Ecto neural progenitor cell (in vitro differentiated cells): ENCODE results near the gene NAA38.

Source experiments
- DNase-seq: peaks from one replicate; pipeline ENCODE4 v3.0.0-alpha.2; 2018; ENCODE audit warnings: low spot score

The NAA38 gene

DNA sequence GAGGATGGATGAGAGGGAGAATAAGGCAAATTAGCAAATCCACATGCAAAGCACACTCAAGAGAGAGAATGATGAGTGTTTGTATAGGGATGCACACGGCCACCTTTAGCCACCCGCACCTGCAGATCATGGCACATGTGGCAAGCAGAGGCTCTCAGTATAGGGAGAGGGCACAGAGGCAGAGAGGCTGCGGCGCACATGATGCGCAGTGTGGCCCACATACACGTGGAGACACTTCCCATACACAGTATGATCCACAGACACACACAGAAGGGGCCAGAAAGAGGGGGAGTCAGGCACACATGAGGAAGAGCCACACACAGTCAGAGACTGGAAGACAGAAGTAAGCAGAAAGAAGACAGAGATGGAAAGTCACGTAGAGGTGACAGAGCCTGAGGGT, 24.7 kb upstream of the NAA38 start:
- DNase-seq: peak; percentile 41

DNA sequence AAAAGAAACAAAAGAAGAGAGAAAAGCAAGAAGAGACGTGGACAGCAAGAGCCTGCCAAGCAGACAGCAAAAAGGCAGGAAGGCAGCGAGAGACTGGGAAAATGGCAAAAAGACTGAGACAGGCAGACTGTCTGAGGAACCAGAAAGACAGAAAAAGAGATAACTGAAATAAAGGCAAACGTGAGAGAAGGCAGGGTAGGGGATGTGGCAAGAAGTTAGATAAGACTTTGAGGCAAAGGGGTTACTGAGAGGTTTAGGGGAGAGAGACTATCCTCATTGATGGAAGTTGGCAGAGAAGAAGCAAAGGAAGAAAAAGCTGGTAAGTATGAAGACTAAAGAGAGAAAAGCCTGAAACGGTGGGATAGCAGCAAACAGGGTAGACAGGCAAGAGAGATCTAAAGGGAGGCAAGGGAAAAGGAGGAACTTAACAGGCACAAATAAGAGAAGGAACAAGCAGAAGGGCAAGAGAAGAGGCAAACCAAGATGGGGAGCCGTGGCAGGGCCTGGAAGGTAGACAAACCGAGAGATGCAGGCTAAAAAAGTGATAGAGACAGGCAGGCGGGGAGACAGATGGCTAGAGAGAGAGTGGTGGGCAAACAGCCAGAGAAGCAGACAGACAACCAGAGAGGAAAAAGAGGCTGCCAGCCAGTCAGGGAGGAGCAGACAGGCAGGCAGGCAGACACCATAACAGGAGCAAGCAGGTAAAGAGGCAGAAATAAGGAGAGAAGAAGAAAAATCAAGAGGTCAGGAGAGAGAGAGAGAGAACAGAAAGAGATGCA, 24.1 kb upstream of the NAA38 start:
- peak; percentile 42 for DNase-seq

DNA sequence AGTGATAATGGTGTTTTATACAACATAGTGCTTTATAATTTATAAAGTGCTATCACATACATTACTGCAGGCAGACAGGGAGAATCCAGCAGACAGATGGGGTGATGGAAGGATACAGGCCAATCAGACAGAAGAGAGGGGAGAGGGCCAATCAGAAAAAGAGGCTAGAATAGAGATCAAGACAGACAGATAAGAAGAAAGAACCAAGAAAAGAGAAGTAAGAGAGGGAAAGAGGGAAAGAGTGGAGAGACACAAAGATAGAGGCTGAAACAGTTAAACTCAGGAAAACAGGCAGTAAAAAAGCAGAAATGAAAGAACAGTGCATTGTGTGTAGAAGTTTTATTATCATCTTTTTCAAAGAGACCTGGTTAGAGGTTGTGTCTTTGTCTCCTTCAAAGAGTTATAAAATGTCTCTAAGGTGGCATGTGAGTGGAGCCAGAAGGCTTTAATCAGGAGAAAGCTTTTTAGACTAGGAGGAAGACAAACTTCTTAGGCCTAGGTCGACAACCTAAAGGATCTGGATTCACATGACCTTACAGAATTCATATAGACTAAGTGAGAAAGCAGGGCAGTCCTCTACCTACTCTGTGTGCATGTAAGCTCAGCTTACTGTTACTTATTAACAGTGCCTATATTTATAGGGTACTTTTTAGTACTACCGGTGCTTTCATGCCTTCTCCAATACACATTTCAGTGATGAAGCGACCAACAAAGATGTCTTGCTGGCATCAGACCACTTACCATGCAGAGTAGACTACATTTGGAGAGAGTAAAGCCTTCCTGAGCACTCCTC, 22.9 kb upstream of the NAA38 start:
- peak; percentile 7 for DNase-seq

DNA sequence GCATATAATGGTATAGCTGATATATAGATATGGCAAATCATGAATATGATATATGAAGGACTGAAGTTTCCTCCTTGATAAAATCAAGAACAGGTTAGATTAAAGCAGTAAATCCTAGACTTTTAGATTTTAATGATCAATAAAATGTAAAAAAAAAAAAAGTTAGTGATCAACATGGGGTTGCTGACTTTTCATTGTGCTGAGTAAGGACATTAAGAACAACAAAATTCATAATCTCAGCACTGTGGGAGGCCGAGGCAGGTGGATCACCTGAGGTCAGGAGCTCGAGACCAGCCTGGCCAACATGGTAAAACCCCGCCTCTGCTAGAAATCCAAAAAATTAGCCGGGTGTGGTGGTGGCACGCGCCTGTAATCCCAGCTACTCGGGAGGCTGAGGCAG, 20.9 kb upstream of the NAA38 start:
- peak; percentile 17 for DNase-seq

DNA sequence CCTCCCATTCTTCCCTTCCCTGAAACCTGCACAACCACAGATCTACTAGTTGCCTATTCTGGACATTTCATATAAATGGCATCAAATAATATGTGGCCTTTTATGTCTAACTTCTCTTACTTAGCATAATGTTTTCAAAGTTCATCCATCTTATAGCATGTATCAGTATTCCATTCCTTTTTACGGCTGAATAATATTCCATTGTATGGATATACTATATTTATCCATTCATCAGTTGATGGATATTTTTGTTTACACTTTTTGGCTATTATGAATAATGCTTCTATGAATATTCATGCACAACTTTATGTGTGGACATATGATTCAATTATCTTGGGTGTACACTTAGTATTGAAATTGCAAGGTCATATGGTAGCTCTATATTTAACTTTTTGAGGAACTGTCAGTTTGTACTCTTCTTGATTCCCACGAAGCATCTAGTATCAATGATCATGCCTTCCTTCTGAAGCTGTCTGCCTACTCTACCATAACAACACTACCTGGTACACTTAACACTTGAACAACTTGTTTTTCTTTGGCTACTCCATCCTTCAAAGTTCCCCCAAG, 18.5 kb upstream of the NAA38 start:
- no peak for DNase-seq

DNA sequence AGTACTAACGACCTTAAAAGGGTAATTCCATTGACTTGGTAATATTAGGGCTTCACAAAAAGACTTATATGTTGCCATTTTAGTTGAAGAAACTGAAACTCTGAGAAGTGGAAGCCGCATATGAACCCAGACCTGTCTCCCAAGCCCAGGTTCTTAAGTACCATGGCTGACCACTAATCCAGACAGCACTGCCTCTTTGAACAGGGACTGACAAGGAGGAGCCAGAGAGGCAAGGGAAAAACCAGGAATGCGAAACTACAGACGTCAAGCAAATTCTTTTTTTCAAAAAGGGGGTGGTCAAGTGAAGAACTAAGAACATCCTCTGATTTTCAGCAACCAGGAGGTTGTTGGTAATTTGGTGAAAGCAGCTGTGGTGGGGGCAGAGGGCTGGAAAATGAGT, 15.7 kb upstream of the NAA38 start:
- peak; percentile 44 for DNase-seq

DNA sequence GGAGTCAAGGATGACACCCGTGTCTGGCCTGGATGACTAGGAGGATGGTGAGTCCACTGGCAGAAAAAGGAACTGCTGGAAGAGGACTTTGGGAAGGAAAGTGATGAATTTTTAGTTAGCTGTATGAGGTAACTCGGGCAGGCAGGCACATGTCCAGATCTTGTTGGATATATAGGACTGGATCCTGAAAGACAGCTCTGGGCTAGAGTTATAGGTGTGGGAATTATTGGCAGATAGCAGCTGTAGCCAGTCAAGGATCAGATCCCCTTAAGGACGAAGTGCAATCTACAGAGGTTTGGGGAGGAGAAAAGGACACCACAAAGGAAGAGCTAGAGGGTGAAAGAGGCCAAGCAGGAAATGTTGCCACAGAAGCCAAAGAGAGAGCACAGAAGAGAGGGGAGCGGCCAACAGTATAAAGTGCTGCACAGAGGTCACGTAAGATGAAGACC, 10.5 kb upstream of the NAA38 start:
- DNase-seq: peak; percentile 24

DNA sequence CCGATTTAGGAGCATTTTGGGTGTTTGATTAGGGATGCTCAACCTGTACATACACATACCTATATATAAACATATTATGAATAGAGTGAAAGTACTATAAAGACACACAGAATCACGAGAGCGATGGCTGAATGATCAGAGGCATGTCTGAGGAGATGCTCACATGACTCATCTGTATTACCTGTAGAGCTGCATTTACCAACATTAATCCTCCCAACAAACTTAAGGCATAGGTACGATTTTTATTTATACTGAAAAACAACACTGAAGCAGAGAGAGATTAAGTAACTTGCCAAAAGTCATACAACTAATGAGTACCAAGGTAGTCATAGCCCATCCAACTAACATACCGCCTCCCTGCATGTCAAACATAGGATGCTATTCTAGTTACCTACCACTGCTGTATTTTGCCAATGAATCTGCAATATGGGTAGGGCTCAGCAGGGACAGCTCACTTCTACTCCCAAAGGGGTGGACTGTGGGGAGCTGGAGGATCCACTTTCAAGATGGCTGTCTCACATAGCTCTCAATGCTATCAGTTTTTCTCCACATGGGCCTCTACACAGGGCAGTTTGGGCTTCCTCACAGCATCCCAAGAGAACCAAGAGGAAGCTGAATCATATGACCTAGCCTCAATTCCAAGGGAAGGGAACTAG, 7.8 kb upstream of the NAA38 start:
- peak; percentile 14 for DNase-seq

DNA sequence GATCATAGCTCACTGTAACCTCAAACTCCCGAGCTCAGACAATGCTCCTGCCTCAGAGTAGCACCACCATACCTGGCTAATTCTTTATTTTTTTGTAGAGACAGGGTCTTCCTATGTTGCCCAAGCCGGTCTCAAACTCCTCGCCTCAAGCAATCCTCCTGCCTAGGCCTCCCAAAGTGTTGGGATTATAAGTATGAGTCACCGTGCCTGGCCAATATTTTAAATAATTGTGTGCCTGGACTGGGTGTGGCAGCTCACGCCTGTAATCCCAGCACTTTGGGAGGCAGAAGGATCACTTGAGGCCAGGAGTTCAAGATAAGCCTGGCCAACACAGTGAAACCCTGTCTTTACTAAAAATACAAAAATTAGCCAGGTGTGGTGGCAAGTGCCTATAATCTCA, 7.0 kb upstream of the NAA38 start:
- peak; percentile 15 for DNase-seq

DNA sequence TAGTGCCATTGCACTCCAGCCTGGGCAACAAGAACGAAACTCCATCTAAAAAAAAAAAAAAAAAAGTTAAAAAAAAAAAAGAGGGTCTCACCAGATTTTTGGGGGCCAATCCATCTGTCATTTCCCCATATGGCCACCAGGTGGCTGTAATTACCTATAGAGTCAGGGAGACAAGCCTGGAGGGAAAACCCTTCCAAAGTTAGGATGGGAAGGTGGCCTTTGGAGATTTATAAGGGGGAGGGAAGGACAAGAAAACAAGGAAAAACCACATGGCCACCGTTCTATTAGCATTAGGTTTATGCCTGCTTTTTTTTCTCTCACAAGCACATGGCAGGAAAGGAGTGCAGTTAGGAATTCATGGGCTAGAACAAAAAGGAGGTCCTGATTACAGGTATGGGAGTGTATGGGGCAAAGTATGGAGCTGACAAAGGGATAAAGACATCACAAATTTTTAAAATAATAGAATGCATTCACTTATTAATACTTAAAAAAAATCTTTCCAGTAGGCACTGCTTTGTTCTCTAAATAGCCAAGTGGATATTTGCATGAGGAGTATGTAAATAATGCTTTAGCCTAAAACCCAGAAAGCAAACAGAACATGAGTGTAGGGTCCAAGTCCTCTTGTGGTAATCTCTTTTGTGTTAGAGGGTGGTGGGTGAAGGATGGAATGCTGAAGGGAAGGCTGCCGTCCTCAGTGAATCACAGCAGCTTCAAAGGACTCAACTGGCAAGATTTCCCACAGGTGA, 5.5 kb upstream of the NAA38 start:
- DNase-seq: peak; percentile 73

DNA sequence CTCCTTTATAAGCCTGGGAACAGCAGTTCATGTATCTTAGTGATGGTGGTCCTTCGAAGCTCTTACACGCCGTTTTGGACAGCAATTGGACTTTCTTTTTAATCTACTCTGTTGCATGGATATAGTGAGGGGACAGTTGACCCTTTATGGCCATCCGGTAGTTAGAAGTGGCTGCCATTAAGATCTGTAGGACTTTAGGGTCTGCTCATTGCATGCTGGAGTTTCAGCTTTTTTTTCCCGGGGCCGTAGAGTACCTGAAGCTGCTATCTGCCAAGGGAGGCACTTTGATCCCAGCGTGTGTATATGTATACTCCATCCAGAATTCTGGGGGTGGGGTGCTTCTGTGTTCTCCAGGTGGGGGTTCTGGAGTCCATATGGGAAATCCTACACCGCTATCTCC, 1.7 kb upstream of the NAA38 start:
- peak; percentile 48 for DNase-seq

DNA sequence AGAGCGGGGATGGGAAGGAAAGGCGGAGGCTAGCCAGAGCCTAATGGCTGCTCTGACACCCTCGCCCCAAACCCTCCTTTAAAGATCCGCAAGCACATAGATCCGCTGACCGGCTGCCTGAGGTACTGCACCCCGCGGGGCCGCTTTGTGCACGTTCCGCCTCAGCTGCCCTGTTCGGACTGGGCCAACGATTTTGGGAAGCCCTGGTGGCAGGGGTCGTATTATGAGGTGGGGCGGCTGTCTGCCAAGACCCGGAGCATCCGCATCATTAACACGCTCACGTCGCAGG, 1.1 kb upstream of the NAA38 start:
- DNase-seq: peak; percentile 83

DNA sequence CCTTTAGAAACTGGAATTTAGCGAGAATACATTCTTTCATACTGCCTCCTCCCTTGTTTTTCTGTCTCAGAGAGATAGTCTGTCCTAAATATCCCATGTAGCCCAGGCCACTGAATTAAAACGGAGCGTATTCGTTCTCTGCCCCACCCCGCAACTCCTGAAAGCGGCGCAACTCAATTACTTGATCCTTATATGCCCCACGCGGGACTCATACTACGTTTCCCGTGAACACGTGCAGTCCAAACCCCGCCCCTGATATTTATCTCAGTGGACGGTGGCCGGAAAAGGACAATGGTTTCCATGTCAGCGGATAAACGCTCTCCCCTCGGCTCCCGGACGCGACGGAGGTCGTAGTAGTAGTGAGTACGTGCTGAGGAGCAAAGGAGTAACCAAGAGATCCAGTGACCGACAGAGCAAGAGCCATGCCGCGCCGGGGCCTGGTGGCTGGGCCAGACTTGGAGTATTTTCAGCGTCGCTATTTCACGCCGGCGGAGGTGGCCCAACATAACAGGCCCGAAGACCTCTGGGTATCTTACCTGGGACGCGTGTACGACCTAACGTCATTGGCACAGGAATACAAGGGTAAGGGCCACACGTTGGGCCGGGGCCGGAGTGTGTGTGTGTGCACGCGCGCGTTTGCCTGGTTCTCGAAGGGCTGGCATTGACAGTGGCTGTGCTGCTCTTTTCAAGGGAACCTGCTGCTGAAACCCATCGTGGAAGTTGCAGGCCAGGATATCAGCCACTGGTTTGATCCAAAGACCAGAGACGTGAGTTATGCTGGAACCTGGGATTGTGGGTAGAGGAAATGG, 558 bp upstream of the NAA38 start, which contains the start of gene CYB5D1:
CYB5D1 (plus strand) TSS at position 291 of the 809 bp plus-strand sequence; CDS start at position 423, 132 bp downstream.
- DNase-seq: peak; percentile 96

DNA sequence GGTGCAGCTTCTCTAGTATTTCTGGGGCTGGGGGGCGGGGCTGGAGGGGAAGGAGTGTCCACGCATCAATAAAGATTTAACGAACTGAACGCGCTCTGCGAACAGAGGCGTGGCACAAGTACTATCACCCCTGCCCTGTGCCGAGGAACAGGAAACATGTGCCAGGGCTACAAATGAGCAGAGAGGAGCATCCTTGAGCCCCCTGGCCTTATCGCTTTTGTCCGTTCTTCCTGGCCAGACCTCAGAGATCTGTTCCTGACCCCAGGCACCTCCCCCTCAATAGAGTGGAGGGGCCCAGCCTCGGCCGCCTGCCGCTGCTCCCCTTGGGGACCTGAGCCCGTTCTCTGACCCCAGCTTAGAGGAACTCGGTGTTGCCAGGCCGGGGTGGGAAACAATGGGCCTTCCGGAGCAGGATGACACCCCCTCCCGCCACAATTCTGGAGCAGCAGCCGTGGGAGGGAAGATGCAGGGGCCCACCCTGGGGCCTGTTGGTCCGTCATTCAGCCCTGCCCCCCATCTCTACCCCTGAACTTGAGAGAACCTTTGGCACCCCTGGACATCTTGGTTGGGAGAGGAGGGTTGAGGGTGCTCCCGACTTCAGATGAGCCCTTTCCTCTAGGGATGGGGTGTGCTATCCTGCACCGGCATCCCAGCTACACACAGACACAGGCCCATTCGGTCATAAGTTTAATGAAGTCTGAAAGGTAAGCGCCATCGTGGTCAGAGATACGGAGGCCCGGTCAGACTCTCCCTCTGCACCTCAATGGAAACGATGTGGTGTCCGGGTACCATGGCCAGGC, 1.1 kb downstream of the NAA38 start:
- DNase-seq: peak; percentile 68

DNA sequence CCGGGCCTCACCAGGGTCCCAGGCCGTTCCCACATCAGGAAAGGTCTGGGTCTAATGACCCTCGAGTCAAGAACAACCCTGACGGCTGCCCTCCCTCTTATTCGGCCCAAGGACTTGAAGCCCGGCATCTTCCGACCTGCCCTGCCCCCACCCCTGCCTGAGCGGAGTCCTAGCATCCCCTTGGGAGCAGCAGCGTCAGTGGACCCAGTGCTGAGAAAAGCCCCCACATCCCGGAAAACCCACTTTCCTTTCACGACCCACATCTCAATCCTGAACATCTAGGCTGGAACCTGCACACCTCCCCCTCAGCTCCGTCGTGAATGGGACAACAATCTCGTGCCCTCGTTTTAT, 1.7 kb downstream of the NAA38 start:
- peak; percentile 73 for DNase-seq

DNA sequence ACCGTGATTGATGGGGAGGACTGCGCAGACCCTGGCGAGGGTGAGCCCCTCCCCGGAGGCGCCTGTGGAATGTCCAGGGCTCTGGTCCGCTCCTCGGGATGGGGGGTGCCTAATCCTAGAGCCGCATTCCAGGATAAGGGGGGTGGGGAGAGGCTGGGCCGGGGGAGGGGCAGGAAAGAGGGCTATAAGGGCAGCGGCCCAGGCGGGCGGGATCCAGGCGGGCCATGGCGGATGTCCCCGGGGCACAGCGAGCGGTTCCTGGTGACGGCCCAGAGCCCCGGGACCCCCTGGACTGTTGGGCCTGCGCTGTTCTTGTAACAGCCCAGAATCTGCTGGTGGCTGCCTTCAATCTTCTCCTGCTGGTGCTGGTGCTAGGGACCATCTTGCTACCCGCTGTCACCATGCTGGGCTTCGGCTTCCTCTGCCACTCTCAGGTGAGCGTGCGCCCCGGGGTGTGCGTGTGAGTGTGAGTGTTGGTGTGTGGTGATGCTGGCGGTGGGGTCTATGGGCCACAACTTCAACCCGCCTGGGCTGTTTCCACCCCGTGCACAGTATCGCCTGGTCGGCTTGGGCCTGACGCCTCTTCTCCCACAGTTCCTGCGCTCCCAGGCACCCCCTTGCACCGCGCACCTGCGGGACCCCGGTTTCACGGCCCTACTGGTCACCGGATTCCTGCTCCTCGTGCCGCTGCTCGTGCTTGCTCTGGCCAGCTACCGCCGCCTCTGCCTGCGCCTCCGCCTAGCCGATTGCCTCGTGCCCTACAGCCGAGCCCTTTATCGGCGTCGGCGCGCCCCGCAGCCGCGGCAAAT, 2.3 kb downstream of the NAA38 start, which contains the start of gene TMEM88:
TMEM88 (plus strand) TSS at position 216 of the 809 bp plus-strand sequence; CDS start at position 225, 9 bp downstream.
- DNase-seq: peak; percentile 93

DNA sequence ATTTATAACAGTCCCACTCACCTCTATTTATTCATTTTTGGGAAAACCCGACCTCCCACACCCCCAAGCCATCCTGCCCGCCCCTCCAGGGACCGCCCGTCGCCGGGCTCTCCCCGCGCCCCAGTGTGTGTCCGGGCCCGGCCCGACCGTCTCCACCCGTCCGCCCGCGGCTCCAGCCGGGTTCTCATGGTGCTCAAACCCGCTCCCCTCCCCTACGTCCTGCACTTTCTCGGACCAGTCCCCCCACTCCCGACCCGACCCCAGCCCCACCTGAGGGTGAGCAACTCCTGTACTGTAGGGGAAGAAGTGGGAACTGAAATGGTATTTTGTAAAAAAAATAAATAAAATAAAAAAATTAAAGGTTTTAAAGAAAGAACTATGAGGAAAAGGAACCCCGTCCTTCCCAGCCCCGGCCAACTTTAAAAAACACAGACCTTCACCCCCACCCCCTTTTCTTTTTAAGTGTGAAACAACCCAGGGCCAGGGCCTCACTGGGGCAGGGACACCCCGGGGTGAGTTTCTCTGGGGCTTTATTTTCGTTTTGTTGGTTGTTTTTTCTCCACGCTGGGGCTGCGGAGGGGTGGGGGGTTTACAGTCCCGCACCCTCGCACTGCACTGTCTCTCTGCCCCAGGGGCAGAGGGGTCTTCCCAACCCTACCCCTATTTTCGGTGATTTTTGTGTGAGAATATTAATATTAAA, 3.1 kb downstream of the NAA38 start:
- DNase-seq: peak; percentile 71

DNA sequence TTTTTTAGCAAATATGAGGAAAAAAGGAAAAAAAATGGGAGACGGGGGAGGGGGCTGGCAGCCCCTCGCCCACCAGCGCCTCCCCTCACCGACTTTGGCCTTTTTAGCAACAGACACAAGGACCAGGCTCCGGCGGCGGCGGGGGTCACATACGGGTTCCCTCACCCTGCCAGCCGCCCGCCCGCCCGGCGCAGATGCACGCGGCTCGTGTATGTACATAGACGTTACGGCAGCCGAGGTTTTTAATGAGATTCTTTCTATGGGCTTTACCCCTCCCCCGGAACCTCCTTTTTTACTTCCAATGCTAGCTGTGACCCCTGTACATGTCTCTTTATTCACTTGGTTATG, 3.7 kb downstream of the NAA38 start:
- DNase-seq: peak; percentile 69
